Endodermal cell (in vitro differentiated cells): Measurements from ENCODE around the gene STYX. TPM values are rescaled to one million over a fixed set of nuclear protein-coding genes. Genes with fewer than 3 reads are reported as not detected.

ENCODE experiments used
- DNase-seq: peaks from one replicate; pipeline ENCODE4 v3.0.0-alpha.2; 2017
- H3K27ac ChIP-seq: 2 replicates; pipeline ENCODE4 v1.5.1; 2013; ENCODE audit warnings: mild to moderate bottlenecking, low read depth, low read length, moderate library complexity
- H3K27me3 ChIP-seq: 2 replicates; pipeline ENCODE4 v1.6.1; 2013; ENCODE audit warnings: mild to moderate bottlenecking, low read length, moderate library complexity; ENCODE audit not compliant: insufficient read depth, control insufficient read depth, poor library complexity, severe bottlenecking
- H3K36me3 ChIP-seq: 2 replicates; pipeline ENCODE4 v1.7.0; 2013; ENCODE audit warnings: mild to moderate bottlenecking, low read length, moderate library complexity; ENCODE audit not compliant: control insufficient read depth, insufficient read depth
- H3K4me1 ChIP-seq: one replicate; pipeline ENCODE4 v1.7.0; 2013; ENCODE audit warnings: low read length; ENCODE audit not compliant: control insufficient read depth, insufficient read depth
- H3K4me3 ChIP-seq: 2 replicates; pipeline ENCODE4 v1.5.1; 2013; ENCODE audit warnings: mild to moderate bottlenecking, low read length, moderate library complexity
- H3K9ac ChIP-seq: 2 replicates; pipeline ENCODE4 v1.6.1; 2013; ENCODE audit warnings: mild to moderate bottlenecking, low read length, moderate library complexity; ENCODE audit not compliant: poor library complexity, severe bottlenecking; ENCODE audit errors: extremely low read depth
- H3K9me3 ChIP-seq: 2 replicates; pipeline ENCODE4 v1.6.1; 2013; ENCODE audit warnings: mild to moderate bottlenecking, low read length, moderate library complexity; ENCODE audit not compliant: control insufficient read depth
- H3K27ac Mint-ChIP-seq: 2 replicates; pipeline ENCODE4 v1.8.0; 2020; ENCODE audit warnings: mixed read lengths
- H3K27me3 Mint-ChIP-seq: 2 replicates; pipeline ENCODE4 v1.8.0; 2021; ENCODE audit warnings: mild to moderate bottlenecking, mixed read lengths; ENCODE audit not compliant: insufficient read depth
- H3K36me3 Mint-ChIP-seq: 2 replicates; pipeline ENCODE4 v1.8.0; 2020; ENCODE audit warnings: low read depth, mixed read lengths
- H3K4me1 Mint-ChIP-seq: 2 replicates; pipeline ENCODE4 v1.8.0; 2020; ENCODE audit warnings: mixed read lengths
- H3K4me3 Mint-ChIP-seq: 2 replicates; pipeline ENCODE4 v1.8.0; 2020; ENCODE audit warnings: mild to moderate bottlenecking, moderate library complexity, mixed read lengths
- H3K9me3 Mint-ChIP-seq: 2 replicates; pipeline ENCODE4 v1.8.0; 2020; ENCODE audit warnings: mild to moderate bottlenecking, mixed read lengths
- CTCF ChIP-seq: fragments of 200-600 bp; sonication (generic); conservative IDR thresholded peaks from 2 replicates; pipeline ENCODE4 v1.5.0; 2021; ENCODE audit warnings: antibody characterized with exemption, mild to moderate bottlenecking
- WGBS, 2 experiments: methylation state at CpG; one replicate each; pipeline versions ENCODE4 v1.1.5 to v1.1.7; 2013; ENCODE audit warnings: missing lambda C conversion rate in 2 of 2, mixed read lengths in 1 of 2; ENCODE audit not compliant: insufficient coverage in 1 of 2, insufficient read length in 1 of 2; 5-methylcytosine and 5-hydroxymethylcytosine counted together
- total RNA-seq, 2 donors: library from RNA; stranded (reverse); fragmentation: NEBNext Ultra II Directional in 1 of 2; extraction: Animal tissue kit (Norgen Biotek cat#: 25700) in 1 of 2; gene quantifications; 2 replicates in 1 of 2; 3 replicates in 1 of 2; pipeline ENCODE4 v1.2.1, GENCODE V29; 2021

Gene STYX
- total RNA-seq, 2 donors from 2014 or later = 27.3 to 28.2 TPM

GRCh38 chr14:52798826-52799225 lies 68.9 kb downstream of the STYX start:
- Histone ChIP-seq H3K36me3 (no peaks in the 10 kb centered on the region), H3K27ac (no peak overlapping the region), H3K9ac (no peak overlapping the region), H3K9me3 (no peaks in the 10 kb centered on the region), H3K4me1 (no peaks in the 10 kb centered on the region), H3K4me3 (no peak overlapping the region), H3K27me3 (no peaks in the 10 kb centered on the region)
- no peak for DNase-seq
- Mint-ChIP-seq H3K27me3 (no peaks in the 10 kb centered on the region), H3K36me3 (no peaks in the 10 kb centered on the region), H3K27ac (no peak overlapping the region), H3K4me3 (no peak overlapping the region), H3K4me1 (no peaks in the 10 kb centered on the region), H3K9me3 (peaks cover 14% of the 10 kb centered on the region)
- 95 to 100% methylated on average over 10 to 15 of the region's 15 CpGs for WGBS, 2 experiments
- TF ChIP-seq CTCF = no peak

- TF ChIP-seq CTCF = no peak
- no peak overlapping the region for H3K4me3 ChIP-seq
- Mint-ChIP-seq H3K27me3 (no peaks in the 10 kb centered on the region), H3K4me1 (no peaks in the 10 kb centered on the region), H3K27ac (no peak overlapping the region), H3K36me3 (no peaks in the 10 kb centered on the region), H3K9me3 (peaks cover 14% of the 10 kb centered on the region), H3K4me3 (no peak overlapping the region)
- no peak overlapping the region for H3K27ac ChIP-seq
- no peaks in the 10 kb centered on the region for H3K27me3 ChIP-seq
- no peaks in the 10 kb centered on the region for H3K36me3 ChIP-seq
- 95% methylated on average over 2 to 5 of the region's 5 CpGs for WGBS, 2 experiments
- DNase-seq = no peak
- H3K9me3 ChIP-seq = no peaks in the 10 kb centered on the region
- H3K4me1 ChIP-seq = no peaks in the 10 kb centered on the region
- H3K9ac ChIP-seq = no peak overlapping the region
These were observed 71.2 kb downstream of the STYX start for GRCh38 chr14:52801014-52801712.

- H3K36me3 Mint-ChIP-seq = no peaks in the 10 kb centered on the region
- no peak for TF ChIP-seq CTCF
- H3K27me3 Mint-ChIP-seq = no peaks in the 10 kb centered on the region
These were observed 72.6 kb downstream of the STYX start for GRCh38 chr14:52802597-52802996.

More at GRCh38 chr14:52802597-52802996, 72.6 kb downstream of the STYX start:
- H3K9me3 Mint-ChIP-seq = peaks cover 2% of the 10 kb centered on the region
- no peak overlapping the region for H3K4me3 ChIP-seq
- no peaks in the 10 kb centered on the region for H3K9me3 ChIP-seq
- no peak for DNase-seq
- no peaks in the 10 kb centered on the region for H3K4me1 Mint-ChIP-seq
- H3K36me3 ChIP-seq = no peaks in the 10 kb centered on the region
- H3K27me3 ChIP-seq = no peaks in the 10 kb centered on the region
- no peak overlapping the region for H3K9ac ChIP-seq
- 88 to 96% methylated on average over 2 of the region's 3 CpGs for WGBS, 2 experiments
- H3K27ac ChIP-seq = no peak overlapping the region
- H3K4me1 ChIP-seq = no peaks in the 10 kb centered on the region
- H3K4me3 Mint-ChIP-seq = no peak overlapping the region
- H3K27ac Mint-ChIP-seq = no peak overlapping the region
